GM13976 (cell line): ENCODE measurements around the gene ZSWIM5.

Experiments
- DNase-seq: peaks from one replicate; pipeline ENCODE4 v3.0.0; 2012; ENCODE audit warnings: low spot score
- in situ Hi-C: fragments of 300-500 bp; cut with MboI; formaldehyde crosslinking; loops from one replicate; pipeline ENCODE4 v1.12.0; 2022; ENCODE audit warnings: low sequenced_read_pairs, mixed read lengths, inconsistent platforms; ENCODE audit not compliant: unreplicated experiment
- TF ChIP-seq, protein P1 (sequence below): IDR thresholded peaks from 2 replicates; pipeline ENCODE4 v1.5.1; 2012; ENCODE audit warnings: borderline replicate concordance, mild to moderate bottlenecking; ENCODE audit not compliant: insufficient read depth; ENCODE audit errors: extremely low read depth, missing control alignments, control extremely low read depth

Gene ZSWIM5

DNA sequence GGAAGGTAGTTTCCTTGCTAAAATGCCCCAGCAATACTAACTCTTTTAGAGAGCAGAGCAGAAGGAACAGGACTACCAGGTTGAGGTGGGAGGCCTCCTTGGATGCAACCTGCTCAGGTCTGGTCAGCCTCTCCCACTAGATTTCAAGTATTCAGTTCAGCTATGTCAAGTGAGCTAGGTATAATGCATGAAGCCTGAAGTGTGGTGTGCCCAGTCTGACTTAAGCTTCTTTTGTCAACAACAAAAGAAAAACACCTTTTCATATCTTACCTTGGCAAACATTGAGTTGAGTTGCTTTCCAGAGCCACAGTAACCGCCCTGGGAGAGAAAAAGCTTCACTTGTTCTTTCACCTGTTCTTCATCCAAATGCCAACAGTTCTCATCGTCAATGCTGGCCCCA, 146.6 kb downstream of the ZSWIM5 start:
- TF ChIP-seq, protein P1, sequence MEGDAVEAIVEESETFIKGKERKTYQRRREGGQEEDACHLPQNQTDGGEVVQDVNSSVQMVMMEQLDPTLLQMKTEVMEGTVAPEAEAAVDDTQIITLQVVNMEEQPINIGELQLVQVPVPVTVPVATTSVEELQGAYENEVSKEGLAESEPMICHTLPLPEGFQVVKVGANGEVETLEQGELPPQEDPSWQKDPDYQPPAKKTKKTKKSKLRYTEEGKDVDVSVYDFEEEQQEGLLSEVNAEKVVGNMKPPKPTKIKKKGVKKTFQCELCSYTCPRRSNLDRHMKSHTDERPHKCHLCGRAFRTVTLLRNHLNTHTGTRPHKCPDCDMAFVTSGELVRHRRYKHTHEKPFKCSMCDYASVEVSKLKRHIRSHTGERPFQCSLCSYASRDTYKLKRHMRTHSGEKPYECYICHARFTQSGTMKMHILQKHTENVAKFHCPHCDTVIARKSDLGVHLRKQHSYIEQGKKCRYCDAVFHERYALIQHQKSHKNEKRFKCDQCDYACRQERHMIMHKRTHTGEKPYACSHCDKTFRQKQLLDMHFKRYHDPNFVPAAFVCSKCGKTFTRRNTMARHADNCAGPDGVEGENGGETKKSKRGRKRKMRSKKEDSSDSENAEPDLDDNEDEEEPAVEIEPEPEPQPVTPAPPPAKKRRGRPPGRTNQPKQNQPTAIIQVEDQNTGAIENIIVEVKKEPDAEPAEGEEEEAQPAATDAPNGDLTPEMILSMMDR, result no peak
- in situ Hi-C loops, result no loop called here
- no peak for DNase-seq

DNA sequence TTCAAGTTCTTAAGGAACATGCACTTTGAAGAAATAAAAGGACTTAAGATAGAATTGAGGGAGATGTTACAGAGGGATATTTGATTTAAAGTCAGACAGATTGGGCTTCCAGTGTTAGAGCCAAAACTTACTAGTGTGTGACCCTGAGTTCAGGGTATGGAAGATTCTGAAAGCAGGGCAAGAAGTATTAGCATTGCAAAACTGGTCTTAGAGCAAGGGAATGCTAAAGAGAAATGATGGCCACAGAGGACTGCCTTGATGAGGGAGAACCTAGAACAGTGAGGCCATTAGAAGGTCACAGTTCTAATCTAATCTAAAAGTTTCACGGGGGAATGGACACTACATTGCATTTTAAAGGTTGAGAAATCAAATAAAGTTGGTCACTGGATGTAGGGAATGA, 148.9 kb downstream of the ZSWIM5 start:
- TF ChIP-seq, protein P1, result no peak
- in situ Hi-C loops, result no loop called here
- DNase-seq, result no peak

DNA sequence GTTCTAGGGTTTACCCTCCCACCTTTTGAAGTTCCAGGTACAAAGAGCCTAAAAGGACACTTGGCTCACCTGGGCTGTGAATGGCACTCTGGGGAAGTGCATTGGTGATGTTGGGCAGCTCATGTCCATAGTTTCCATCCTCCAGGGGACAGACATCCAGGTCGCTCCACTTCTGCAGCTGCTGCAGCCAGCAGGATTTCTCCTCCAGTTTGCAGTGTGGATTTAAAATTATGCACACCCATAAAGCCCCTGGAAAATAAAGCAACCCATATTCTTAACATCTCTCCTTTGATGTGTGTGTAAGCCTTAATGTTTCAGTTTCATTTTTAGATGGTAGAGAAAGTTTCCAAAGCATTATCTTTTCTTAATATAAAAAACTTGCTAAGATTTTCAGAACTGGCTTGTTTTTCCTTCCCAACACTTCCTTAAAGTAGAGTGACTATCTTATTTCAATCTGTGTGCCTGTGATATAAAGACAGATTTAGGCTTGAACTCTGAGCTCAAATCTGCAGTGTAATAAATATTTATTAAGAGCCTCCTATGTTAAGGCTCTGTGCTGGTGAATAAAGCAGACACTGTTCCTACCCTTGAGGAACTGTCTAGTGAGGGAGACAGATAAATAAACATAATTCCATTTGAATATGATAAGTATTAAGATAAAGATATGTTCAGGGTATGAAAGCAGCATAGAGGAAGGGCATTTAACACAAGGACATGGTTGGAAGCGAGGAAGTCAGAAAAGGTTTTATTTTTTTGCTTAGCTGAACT, 155.2 kb downstream of the ZSWIM5 start:
- DNase-seq, result peak; percentile 47
- TF ChIP-seq, protein P1, result no peak
- in situ Hi-C loops, result no loop called here

DNA sequence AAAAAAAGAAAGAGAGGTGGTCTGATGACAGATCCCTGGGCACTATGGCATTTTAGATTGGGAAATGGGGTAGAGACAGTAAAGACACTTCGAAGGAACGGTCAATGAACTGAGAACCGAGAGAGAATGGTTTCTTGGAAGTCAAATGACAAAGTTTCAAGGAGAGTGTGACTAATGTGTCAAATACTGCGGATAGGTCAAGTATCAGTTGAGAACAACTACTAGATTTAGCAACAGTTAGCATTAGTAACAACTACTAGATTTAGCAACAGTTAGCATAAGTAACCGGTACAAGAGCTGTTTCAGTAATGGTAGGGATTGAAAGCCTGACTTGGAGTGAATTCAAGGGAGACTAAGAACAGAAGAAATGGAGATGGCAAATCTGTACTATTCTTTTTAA, 159.4 kb downstream of the ZSWIM5 start:
- DNase-seq, result no peak
- TF ChIP-seq, protein P1, result no peak
- in situ Hi-C loops, result no loop called here

DNA sequence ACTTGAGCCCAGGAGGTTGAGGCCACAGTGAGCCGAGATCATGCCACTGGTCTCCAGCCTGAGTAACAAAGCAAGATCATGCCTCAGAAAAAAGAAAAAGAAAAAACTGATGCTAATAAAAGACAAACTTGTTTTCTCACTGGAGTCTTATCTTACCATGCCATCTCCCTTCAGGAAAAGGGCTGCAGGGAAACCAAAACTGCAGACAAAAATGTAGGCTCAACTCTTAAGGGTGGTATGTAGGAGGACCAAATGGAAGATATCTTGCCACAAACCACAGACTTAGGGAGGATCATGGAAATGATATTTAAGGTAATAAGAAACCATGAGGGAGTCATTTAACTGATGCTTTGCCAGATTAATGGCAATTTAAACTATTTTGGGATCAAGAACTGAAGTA, 161.5 kb downstream of the ZSWIM5 start:
- in situ Hi-C loops, result no loop called here
- TF ChIP-seq, protein P1, result no peak
- no peak for DNase-seq

DNA sequence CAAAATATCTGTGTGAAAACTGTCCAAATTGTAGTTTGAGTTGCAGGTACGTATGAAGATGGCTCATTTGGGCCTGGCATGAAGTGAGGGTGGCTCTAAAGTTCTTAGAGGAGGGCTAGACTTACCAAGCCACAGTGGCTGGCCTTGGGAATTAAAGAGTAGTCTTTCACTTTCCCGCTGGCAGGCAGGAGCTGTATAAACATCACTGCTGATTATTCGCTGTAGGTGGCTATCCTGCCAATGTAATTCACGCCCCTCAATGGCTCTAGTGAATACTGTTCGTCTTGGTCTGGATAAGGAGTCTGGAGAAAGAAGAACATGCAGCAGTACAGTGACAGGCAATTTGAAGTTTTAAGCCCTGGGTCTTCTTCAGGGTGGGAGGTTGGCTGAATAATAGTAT, 163.3 kb downstream of the ZSWIM5 start:
- no peak for DNase-seq
- TF ChIP-seq, protein P1, result no peak
- in situ Hi-C loops, result no loop called here

DNA sequence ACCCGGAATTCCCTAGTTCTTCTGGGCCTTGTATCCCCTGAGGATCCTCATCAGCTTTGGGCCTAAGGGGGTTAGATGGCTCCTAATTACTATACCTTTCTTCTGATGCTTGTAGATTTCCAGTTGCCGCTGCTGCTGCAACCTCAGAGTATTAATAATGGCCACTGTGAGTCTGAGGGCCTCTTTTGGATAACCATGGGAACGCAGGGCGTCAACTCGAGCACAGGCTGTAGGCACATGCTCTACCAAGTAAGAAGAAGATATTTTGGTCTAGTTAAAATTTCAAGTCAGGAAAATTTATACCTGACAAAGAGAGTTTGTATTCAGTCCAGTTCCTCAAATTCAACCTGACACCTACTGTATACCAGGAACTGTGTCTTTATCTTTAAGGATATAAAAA, 166.1 kb downstream of the ZSWIM5 start:
- DNase-seq, result no peak
- in situ Hi-C loops, result no loop called here
- TF ChIP-seq, protein P1, result no peak
